Neural cell (in vitro differentiated cells): ENCODE results near the gene RANBP3. TPM values are rescaled to one million over a fixed set of nuclear protein-coding genes. Genes with fewer than 3 reads are reported as not detected.

Source experiments
- H2AFZ ChIP-seq: fragments of 200-600, 300-800 bp; sonication (generic), shearing (Covaris generic); 2 replicates; pipeline ENCODE4 v1.6.0; 2014; ENCODE audit warnings: low read depth, mild to moderate bottlenecking, antibody characterized with exemption, low read length, moderate library complexity
- H3F3A ChIP-seq: fragments of 200-600 bp; shearing (Covaris generic); 2 replicates; pipeline ENCODE4 v1.6.1; 2016; ENCODE audit warnings: mild to moderate bottlenecking, moderate library complexity, mixed read lengths, antibody characterized with exemption, low read length; ENCODE audit not compliant: insufficient read depth, poor library complexity, severe bottlenecking
- H3K27ac ChIP-seq: fragments of 200-600, 300-800 bp; sonication (generic), shearing (Covaris generic); 2 replicates; pipeline ENCODE4 v1.5.1; 2014; ENCODE audit warnings: mild to moderate bottlenecking, low read length, moderate library complexity
- H3K27me3 ChIP-seq: fragments of 300-800, 200-600 bp; sonication (generic), shearing (Covaris generic); 2 replicates; pipeline ENCODE4 v1.6.0; 2014; ENCODE audit warnings: mild to moderate bottlenecking, low read depth, low read length, moderate library complexity; ENCODE audit not compliant: insufficient read depth
- H3K36me3 ChIP-seq: fragments of 300-800, 200-600 bp; sonication (generic), shearing (Covaris generic); 2 replicates; pipeline ENCODE4 v1.5.1; 2014; ENCODE audit warnings: mild to moderate bottlenecking, antibody characterized with exemption, low read length, moderate library complexity; ENCODE audit not compliant: insufficient read depth
- H3K4me2 ChIP-seq: fragments of 300-800, 200-600 bp; sonication (generic), shearing (Covaris generic); 2 replicates; pipeline ENCODE4 v1.6.0; 2014; ENCODE audit warnings: mild to moderate bottlenecking, low read length
- H3K4me3 ChIP-seq: fragments of 300-800, 200-600 bp; sonication (generic), shearing (Covaris generic); 2 replicates; pipeline ENCODE4 v1.5.1; 2014; ENCODE audit warnings: mild to moderate bottlenecking, low read length, moderate library complexity
- H3K79me2 ChIP-seq: fragments of 200-600 bp; shearing (Covaris generic); replicated peaks from 2 replicates; pipeline ENCODE4 v1.6.0; 2014; ENCODE audit warnings: mild to moderate bottlenecking, low read length, moderate library complexity; ENCODE audit not compliant: insufficient read depth
- H3K9ac ChIP-seq: fragments of 300-800, 200-600 bp; sonication (generic), shearing (Covaris generic); 2 replicates; pipeline ENCODE4 v1.6.1; 2016; ENCODE audit warnings: mild to moderate bottlenecking, low read length, mixed read lengths
- H3K9me2 ChIP-seq: fragments of 200-600 bp; shearing (Covaris generic); 2 replicates; pipeline ENCODE4 v1.6.1; 2016; ENCODE audit warnings: mild to moderate bottlenecking, low read length, mixed read lengths; ENCODE audit not compliant: insufficient read depth
- H3K9me3 ChIP-seq: fragments of 200-600, 300-800 bp; sonication (generic), shearing (Covaris generic); 2 replicates; pipeline ENCODE4 v1.6.1; 2016; ENCODE audit warnings: mild to moderate bottlenecking, mixed run types, low read length, moderate library complexity, mixed read lengths
- H4K20me1 ChIP-seq: fragments of 200-600 bp; shearing (Covaris generic); 2 replicates; pipeline ENCODE4 v1.6.1; 2016; ENCODE audit warnings: mild to moderate bottlenecking, mixed run types; ENCODE audit not compliant: insufficient read depth
- CTCF ChIP-seq: fragments of 450-650 bp; IDR thresholded peaks from 2 replicates; pipeline ENCODE4 v1.5.1; 2014; ENCODE audit warnings: antibody characterized with exemption, mild to moderate bottlenecking, moderate library complexity; ENCODE audit not compliant: poor library complexity, severe bottlenecking
- EP300 ChIP-seq: fragments of 450-650 bp; conservative IDR thresholded peaks from 2 replicates; pipeline ENCODE4 v1.6.1; 2014; ENCODE audit warnings: antibody characterized with exemption, mild to moderate bottlenecking, moderate library complexity; ENCODE audit not compliant: poor library complexity, severe bottlenecking
- EZH2 ChIP-seq: fragments of 200-600, 300-800 bp; shearing (Covaris generic), sonication (generic); IDR thresholded peaks from 2 replicates; pipeline ENCODE4 v1.6.1; 2014; ENCODE audit warnings: antibody characterized with exemption, low read length, borderline replicate concordance, mild to moderate bottlenecking; ENCODE audit not compliant: insufficient read depth, poor library complexity, severe bottlenecking
- MXI1 ChIP-seq: fragments of 450-650 bp; conservative IDR thresholded peaks from 2 replicates; pipeline ENCODE4 v1.6.1; 2014; ENCODE audit warnings: antibody characterized with exemption, mild to moderate bottlenecking; ENCODE audit not compliant: poor library complexity, severe bottlenecking
- POLR2AphosphoS5 ChIP-seq: IDR thresholded peaks from 2 replicates; pipeline ENCODE4 v1.6.1; 2012
- RAD21 ChIP-seq: fragments of 450-650 bp; conservative IDR thresholded peaks from 2 replicates; pipeline ENCODE4 v1.6.1; 2014; ENCODE audit warnings: antibody characterized with exemption, mild to moderate bottlenecking, moderate library complexity
- REST ChIP-seq: IDR thresholded peaks from 2 replicates; pipeline ENCODE4 v1.6.1; 2012; ENCODE audit warnings: borderline replicate concordance
- SMC3 ChIP-seq: fragments of 450-650 bp; conservative IDR thresholded peaks from 2 replicates; pipeline ENCODE4 v1.6.1; 2014; ENCODE audit warnings: antibody characterized with exemption, mild to moderate bottlenecking, moderate library complexity; ENCODE audit not compliant: poor library complexity
- TAF1 ChIP-seq: IDR thresholded peaks from 2 replicates; pipeline ENCODE4 v1.6.1; 2012; ENCODE audit warnings: low read depth
- polyA plus RNA-seq: library from polyadenylated mRNA; depleted of rRNA; stranded (reverse); fragments of >200 nt; gene quantifications from 2 replicates; pipeline ENCODE4 v1.2.3, GENCODE V29; 2014

The RANBP3 gene
- polyA plus RNA-seq, 1 donor from 2014 or later, result 67.6 TPM

- TF ChIP-seq CTCF (no peak), MXI1 (no peak), TAF1 (no peak), SMC3 (no peak), POLR2AphosphoS5 (no peak)
- Histone ChIP-seq H3K36me3 (no peaks in the 10 kb centered on the region), H2AFZ (no peak overlapping the region)
Measured at GRCh38 chr19:5936292-5936592, 41.7 kb downstream of the RANBP3 start.

GRCh38 chr19:5935473-5936291, 42.3 kb downstream of the RANBP3 start:
- Histone ChIP-seq H4K20me1 (no peaks in the 10 kb centered on the region), H3K79me2 (peaks cover 4% of the 10 kb centered on the region), H2AFZ (no peak overlapping the region), H3K4me3 (no peak overlapping the region), H3F3A (no peaks in the 10 kb centered on the region), H3K4me2 (no peak overlapping the region), H3K27ac (no peak overlapping the region), H3K36me3 (no peaks in the 10 kb centered on the region), H3K9me3 (no peaks in the 10 kb centered on the region), H3K9me2 (no peaks in the 10 kb centered on the region), H3K27me3 (no peaks in the 10 kb centered on the region), H3K9ac (no peak overlapping the region)
- TF ChIP-seq CTCF (no peak), POLR2AphosphoS5 (no peak), EP300 (no peak), EZH2 (no peak), MXI1 (no peak), RAD21 (no peak), TAF1 (no peak), REST (no peak), SMC3 (no peak)

More at GRCh38 chr19:5936292-5936592, 41.7 kb downstream of the RANBP3 start:
- Histone ChIP-seq H3K79me2 (peaks cover 4% of the 10 kb centered on the region), H3K9me3 (no peaks in the 10 kb centered on the region), H4K20me1 (no peaks in the 10 kb centered on the region), H3F3A (no peaks in the 10 kb centered on the region), H3K27ac (no peak overlapping the region), H3K4me2 (no peak overlapping the region), H3K4me3 (no peak overlapping the region), H3K27me3 (no peaks in the 10 kb centered on the region), H3K9ac (no peak overlapping the region), H3K9me2 (no peaks in the 10 kb centered on the region)
